Prostate gland (tissue), 2 donors: ENCODE measurements around the gene DAO. TPM values are rescaled to one million over a fixed set of nuclear protein-coding genes. Genes with fewer than 3 reads are reported as not detected.
"Not testable (repeated sequence)": the region's sequence is repeated elsewhere in the genome, so short reads cannot be mapped to it uniquely, and the experiment has no call there.

ENCODE experiments used
- DNase-seq: peaks from one replicate; pipeline ENCODE4 v3.0.0-alpha.2; 2019; ENCODE audit warnings: low spot score
- H3K27ac ChIP-seq, 2 donors: fragments of 200-600 bp; sonication (generic); 2 replicates each; pipeline ENCODE4 v1.5.1; 2017 to 2019
- H3K27me3 ChIP-seq: fragments of 200-600 bp; sonication (generic); replicated peaks from 2 replicates; pipeline ENCODE4 v1.5.1; 2019; ENCODE audit not compliant: insufficient read depth
- H3K36me3 ChIP-seq, 2 donors: fragments of 200-600 bp; sonication (generic); 1 replicate in 1 of 2; 2 replicates in 1 of 2; pipeline versions ENCODE4 v1.5.1 to v1.8.1; 2017 to 2019
- H3K4me1 ChIP-seq: fragments of 200-600 bp; sonication (generic); replicated peaks from 2 replicates; pipeline ENCODE4 v1.5.1; 2019
- H3K4me3 ChIP-seq, 2 donors: fragments of 200-600 bp; sonication (generic); 2 replicates each; pipeline ENCODE4 v1.5.1; 2017 to 2019
- H3K9me3 ChIP-seq: fragments of 200-600 bp; sonication (generic); 2 replicates; pipeline ENCODE4 v1.5.1; 2017
- CTCF ChIP-seq, 4 experiments: fragments of 200-600 bp in 2 of 4; fragments of 450-650 bp in 2 of 4; sonication (generic) in 2 of 4; IDR thresholded peaks; 1 replicate in 3 of 4; 2 replicates in 1 of 4; pipeline ENCODE4 v1.5.1; 2016 to 2019; ENCODE audit warnings: antibody characterized with exemption in 4 of 4, mild to moderate bottlenecking in 2 of 4, moderate library complexity in 2 of 4
- POLR2A ChIP-seq: fragments of 450-650 bp; IDR thresholded peaks from one replicate; pipeline ENCODE4 v1.6.1; 2016; ENCODE audit warnings: antibody characterized with exemption, mild to moderate bottlenecking
- POLR2AphosphoS5 ChIP-seq: sonication (generic); formaldehyde crosslinking; IDR thresholded peaks from one replicate; pipeline ENCODE4 v1.6.1; 2017; ENCODE audit warnings: antibody characterized with exemption
- WGBS: methylation state at CpG from one replicate; pipeline ENCODE4 v1.1.5; 2018; 5-methylcytosine and 5-hydroxymethylcytosine counted together
- intact Hi-C: fragments of 100-400 bp; cut with DNase I; formaldehyde crosslinking; loops from one replicate; pipeline ENCODE4 v1.14.2; 2022
- total RNA-seq, 2 donors: library from RNA; depleted of rRNA; stranded (reverse); fragments of >200 nt; gene quantifications; one replicate each; pipeline ENCODE4 v1.1.0, GENCODE V29; 2016

DAO gene
- total RNA-seq, 2 donors from 2014 or later: not detected

- peak overlapping the region; percentile 68 to 82 for H3K27ac ChIP-seq
- no peaks in the 10 kb centered on the region for H3K36me3 ChIP-seq
- H3K4me1 ChIP-seq: peaks cover 10% of the 10 kb centered on the region
- H3K9me3 ChIP-seq: no peaks in the 10 kb centered on the region
- intact Hi-C loops: loop anchor here (5.0 kb wide), 4 partner anchors 54 to 294 kb away; partner anchors contain the start of genes CORO1C, ISCU and SART3
- 2% methylated on average over 16 of the region's 24 CpGs for WGBS
- TF ChIP-seq POLR2AphosphoS5 (peak; percentile 45), CTCF (IDR thresholded peaks at IDR 0.05) (no peak), POLR2A (peak; percentile 40)
- no peaks in the 10 kb centered on the region for H3K27me3 ChIP-seq
- peak overlapping the region; percentile 58 to 61 for H3K4me3 ChIP-seq
- DNase-seq: peak; percentile 59
Observed at GRCh38 chr12:108856428-108857157, 23.3 kb upstream of the DAO start.

- H3K27ac ChIP-seq: peak overlapping the region; percentile 68 to 82
- intact Hi-C loops: loop anchor here (5.0 kb wide), 4 partner anchors 55 to 295 kb away; partner anchors contain the start of genes CORO1C, ISCU and SART3
- DNase-seq: no peak
- H3K4me3 ChIP-seq: peak overlapping the region; percentile 58 to 61
- TF ChIP-seq POLR2AphosphoS5 (no peak), POLR2A (no peak), CTCF (IDR thresholded peaks at IDR 0.05) (no peak)
- peaks cover 10% of the 10 kb centered on the region for H3K4me1 ChIP-seq
- WGBS: under 1% methylated on average over 12 of the region's 30 CpGs
- no peaks in the 10 kb centered on the region for H3K27me3 ChIP-seq
- H3K36me3 ChIP-seq: no peaks in the 10 kb centered on the region
- H3K9me3 ChIP-seq: no peaks in the 10 kb centered on the region
Observed at GRCh38 chr12:108857158-108857407, 22.8 kb upstream of the DAO start.

- TF ChIP-seq CTCF (IDR thresholded peaks at IDR 0.05) (no peak), POLR2A (no peak), POLR2AphosphoS5 (no peak)
- Histone ChIP-seq H3K9me3 (no peaks in the 10 kb centered on the region), H3K4me1 (peaks cover 10% of the 10 kb centered on the region), H3K36me3 (no peaks in the 10 kb centered on the region), H3K27me3 (no peaks in the 10 kb centered on the region), H3K27ac (peak overlapping the region in 1 of 2 donors; percentile 72), H3K4me3 (peak overlapping the region; percentile 59 to 61)
- no peak for DNase-seq
- intact Hi-C loops: loop anchor here (5.0 kb wide), 4 partner anchors 56 to 296 kb away; partner anchors contain the start of genes CORO1C, ISCU and SART3
- WGBS: 10% methylated on average over 18 of the region's 18 CpGs
Observed at GRCh38 chr12:108858311-108859074, 21.4 kb upstream of the DAO start.

GRCh38 chr12:108859141-108859922, 20.6 kb upstream of the DAO start:
- not testable (repeated sequence) for DNase-seq, H3K27ac ChIP-seq, H3K4me3 ChIP-seq, H3K27me3 ChIP-seq, H3K36me3 ChIP-seq, H3K9me3 ChIP-seq
- H3K4me1 ChIP-seq: peaks cover 10% of the 10 kb centered on the region
- WGBS: 51% methylated on average over 6 of the region's 6 CpGs
- intact Hi-C loops: loop anchor here (5.0 kb wide), 4 partner anchors 57 to 297 kb away; partner anchors contain the start of genes CORO1C, ISCU and SART3

- H3K4me3 ChIP-seq: no peak overlapping the region
- WGBS: 91% methylated on average over 1 of the region's 1 CpG
- peaks cover 10% of the 10 kb centered on the region for H3K4me1 ChIP-seq
- DNase-seq: no peak
- no peaks in the 10 kb centered on the region for H3K27me3 ChIP-seq
- no peak overlapping the region for H3K27ac ChIP-seq
- no peaks in the 10 kb centered on the region for H3K36me3 ChIP-seq
- intact Hi-C loops: loop anchor here (5.0 kb wide), 4 partner anchors 58 to 298 kb away; partner anchors contain the start of genes CORO1C, ISCU and SART3
- no peaks in the 10 kb centered on the region for H3K9me3 ChIP-seq
- TF ChIP-seq POLR2A: no peak
- no peak for TF ChIP-seq CTCF (IDR thresholded peaks at IDR 0.05)
- no peak for TF ChIP-seq POLR2AphosphoS5
Observed at GRCh38 chr12:108859923-108860291, 20.0 kb upstream of the DAO start.
